ENCODE data around the gene UNC13A.

- TF ChIP-seq RAD21 (IDR thresholded peaks at IDR 0.05 in 1 of 2, conservative IDR thresholded peaks at IDR 0.05 in 1 of 2; ENCODE audit: low read depth in 2 of 2, low read length in 2 of 2) (no peak), SIN3A (conservative IDR thresholded peaks at IDR 0.05 in 1 of 2, IDR thresholded peaks at IDR 0.05 in 1 of 2; ENCODE audit: low read depth in 1 of 2, low read length in 2 of 2) (no peak), KDM1A (IDR thresholded peaks at IDR 0.05; ENCODE audit: borderline replicate concordance, low read length) (no peak), CTCF (IDR thresholded peaks at IDR 0.05; ENCODE audit: control extremely low read depth in 1 of 3, insufficient read depth in 1 of 3, low read depth in 1 of 3, low read length in 3 of 3) (no peak), SAP30 (IDR thresholded peaks at IDR 0.05; ENCODE audit: insufficient read depth, insufficient replicate concordance, low read length) (no peak), TAF1 (IDR thresholded peaks at IDR 0.05; ENCODE audit: low read depth, low read length) (no peak), FOSL1 (IDR thresholded peaks at IDR 0.05; ENCODE audit: insufficient read depth, low read depth, low read length) (no peak), POLR2AphosphoS5 (IDR thresholded peaks at IDR 0.05; ENCODE audit: low read depth, low read length) (no peak)
Observed at GRCh38 chr19:17721111-17721628, 33.0 kb upstream of the UNC13A start.
